Mesenchymal stem cell (in vitro differentiated cells and primary cell): ENCODE data around the gene SSH2.
"Not testable (repeated sequence)": the region's sequence is repeated elsewhere in the genome, so short reads cannot be mapped to it uniquely, and the experiment has no call there.

ENCODE experiments used
- DNase-seq: peaks from one replicate; pipeline ENCODE4 v3.0.0-alpha.2; 2013
- H2AFZ ChIP-seq: one replicate; pipeline ENCODE4 v1.6.1; 2013; ENCODE audit warnings: low read depth, mild to moderate bottlenecking, control low read depth, inconsistent platforms, low read length, moderate library complexity
- H2AK5ac ChIP-seq: 2 replicates; pipeline ENCODE4 v1.6.1; 2013; ENCODE audit warnings: low read length, moderate library complexity, mild to moderate bottlenecking, inconsistent platforms; ENCODE audit not compliant: severe bottlenecking
- H2BK120ac ChIP-seq: one replicate; pipeline ENCODE4 v1.6.1; 2013; ENCODE audit warnings: low read depth, mild to moderate bottlenecking, inconsistent platforms, low read length, moderate library complexity
- H2BK12ac ChIP-seq, 2 experiments: one replicate each; pipeline ENCODE4 v1.6.1; 2013; ENCODE audit warnings: inconsistent platforms in 2 of 2, low read length in 2 of 2, mild to moderate bottlenecking in 2 of 2, moderate library complexity in 2 of 2, control low read depth in 1 of 2
- H2BK15ac ChIP-seq: one replicate; pipeline ENCODE4 v1.6.1; 2013; ENCODE audit warnings: mild to moderate bottlenecking, low read depth, inconsistent platforms; ENCODE audit not compliant: poor library complexity, severe bottlenecking
- H2BK5ac ChIP-seq: 2 replicates; pipeline ENCODE4 v1.6.1; 2013; ENCODE audit warnings: low read depth, mild to moderate bottlenecking, low read length, control low read depth, inconsistent platforms; ENCODE audit not compliant: poor library complexity, severe bottlenecking
- H3K14ac ChIP-seq, 2 experiments: one replicate each; pipeline ENCODE4 v1.6.1; 2013; ENCODE audit warnings: inconsistent platforms in 2 of 2, low read length in 2 of 2, control low read depth in 1 of 2, mild to moderate bottlenecking in 1 of 2, moderate library complexity in 1 of 2
- H3K18ac ChIP-seq, 2 experiments: one replicate each; pipeline ENCODE4 v1.6.1; 2013; ENCODE audit warnings: inconsistent platforms in 2 of 2, low read length in 2 of 2, control low read depth in 1 of 2, low read depth in 1 of 2, mild to moderate bottlenecking in 1 of 2
- H3K23ac ChIP-seq, 2 experiments: one replicate each; pipeline ENCODE4 v1.6.1; 2013; ENCODE audit warnings: inconsistent platforms in 2 of 2, low read length in 2 of 2, mild to moderate bottlenecking in 2 of 2, moderate library complexity in 2 of 2, control low read depth in 1 of 2
- H3K27ac ChIP-seq: 2 replicates; pipeline ENCODE4 v1.5.1; 2013; ENCODE audit warnings: mild to moderate bottlenecking, moderate library complexity, low read length, control low read depth, inconsistent platforms; ENCODE audit not compliant: poor library complexity, severe bottlenecking
- H3K27me3 ChIP-seq, 2 experiments: 2 replicates each; pipeline versions ENCODE4 v1.6.1 to v1.7.0; 2013; ENCODE audit warnings: low read length in 2 of 2, mild to moderate bottlenecking in 2 of 2, moderate library complexity in 2 of 2, control low read depth in 1 of 2, inconsistent platforms in 1 of 2; ENCODE audit not compliant: control insufficient read depth in 1 of 2, insufficient read depth in 1 of 2
- H3K36me3 ChIP-seq, 2 experiments: 2 replicates each; pipeline versions ENCODE4 v1.6.1 to v1.7.0; 2013; ENCODE audit warnings: low read length in 2 of 2, control low read depth in 1 of 2, inconsistent platforms in 1 of 2, low read depth in 1 of 2, mild to moderate bottlenecking in 1 of 2; ENCODE audit not compliant: insufficient read depth in 2 of 2, control insufficient read depth in 1 of 2
- H3K4ac ChIP-seq, 2 experiments: one replicate each; pipeline ENCODE4 v1.6.1; 2013; ENCODE audit warnings: inconsistent platforms in 2 of 2, low read length in 2 of 2, mild to moderate bottlenecking in 2 of 2, moderate library complexity in 2 of 2, control low read depth in 1 of 2, low read depth in 1 of 2
- H3K4me1 ChIP-seq: 2 replicates; pipeline ENCODE4 v1.6.1; 2013; ENCODE audit warnings: low read depth, low read length, control low read depth; ENCODE audit not compliant: control insufficient read depth, insufficient read depth
- H3K4me2 ChIP-seq: 2 replicates; pipeline ENCODE4 v1.6.1; 2013; ENCODE audit warnings: low read length, mild to moderate bottlenecking, inconsistent platforms; ENCODE audit not compliant: poor library complexity, severe bottlenecking
- H3K4me3 ChIP-seq, 2 experiments: 2 replicates each; pipeline versions ENCODE4 v1.5.1 to v1.7.0; 2013; ENCODE audit warnings: low read length in 2 of 2, mild to moderate bottlenecking in 2 of 2, control low read depth in 1 of 2, low read depth in 1 of 2; ENCODE audit not compliant: insufficient read depth in 1 of 2
- H3K79me1 ChIP-seq: replicated peaks from 2 replicates; pipeline ENCODE4 v1.6.1; 2013; ENCODE audit warnings: mild to moderate bottlenecking, control low read depth, low read length, inconsistent platforms; ENCODE audit not compliant: poor library complexity, severe bottlenecking
- H3K9ac ChIP-seq: 2 replicates; pipeline ENCODE4 v1.7.0; 2013; ENCODE audit warnings: mild to moderate bottlenecking, low read length, moderate library complexity
- H3K9me3 ChIP-seq: 2 replicates; pipeline ENCODE4 v1.7.0; 2013; ENCODE audit warnings: mild to moderate bottlenecking, low read length; ENCODE audit not compliant: control insufficient read depth
- H4K8ac ChIP-seq: one replicate; pipeline ENCODE4 v1.6.1; 2013; ENCODE audit warnings: inconsistent platforms, mild to moderate bottlenecking, low read length, moderate library complexity
- H4K91ac ChIP-seq: one replicate; pipeline ENCODE4 v1.6.1; 2013; ENCODE audit warnings: mild to moderate bottlenecking, low read length, inconsistent platforms
- WGBS: methylation state at CpG from one replicate; pipeline ENCODE4 v1.1.7; 2013; ENCODE audit warnings: mixed read lengths; 5-methylcytosine and 5-hydroxymethylcytosine counted together

Gene SSH2

DNA sequence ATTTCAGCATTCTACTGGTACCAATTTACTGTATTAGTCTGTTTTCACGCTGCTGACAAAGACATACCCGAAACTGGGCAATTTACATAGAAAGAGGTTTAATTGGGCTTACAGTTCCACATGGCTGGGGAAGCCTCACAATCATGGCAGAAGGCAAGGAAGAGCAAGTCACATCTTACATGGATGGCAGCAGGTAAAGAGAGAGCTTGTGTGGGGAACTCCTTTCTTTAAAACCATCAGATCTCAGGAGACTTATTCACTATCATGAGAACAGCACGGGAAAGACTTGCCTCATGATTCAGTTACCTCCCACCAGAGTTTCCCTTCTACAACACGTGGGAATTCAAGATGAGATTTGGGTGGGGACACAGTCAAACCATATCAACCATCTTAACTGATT lies 72.9 kb downstream of the SSH2 start:
- not testable (repeated sequence) for H2AK5ac ChIP-seq, H2BK15ac ChIP-seq, H2BK12ac ChIP-seq, H3K18ac ChIP-seq, H3K27ac ChIP-seq, H4K8ac ChIP-seq, H2BK120ac ChIP-seq, H3K4ac ChIP-seq, H3K9me3 ChIP-seq, H3K4me2 ChIP-seq, H2AFZ ChIP-seq, H4K91ac ChIP-seq, H3K27me3 ChIP-seq, DNase-seq, H3K14ac ChIP-seq, H3K4me3 ChIP-seq, H3K9ac ChIP-seq, H2BK5ac ChIP-seq, H3K4me1 ChIP-seq, H3K36me3 ChIP-seq, H3K23ac ChIP-seq
- peaks cover 22% of the 10 kb centered on the region for H3K79me1 ChIP-seq
- 97% methylated on average over 4 of the region's 4 CpGs for WGBS

DNA sequence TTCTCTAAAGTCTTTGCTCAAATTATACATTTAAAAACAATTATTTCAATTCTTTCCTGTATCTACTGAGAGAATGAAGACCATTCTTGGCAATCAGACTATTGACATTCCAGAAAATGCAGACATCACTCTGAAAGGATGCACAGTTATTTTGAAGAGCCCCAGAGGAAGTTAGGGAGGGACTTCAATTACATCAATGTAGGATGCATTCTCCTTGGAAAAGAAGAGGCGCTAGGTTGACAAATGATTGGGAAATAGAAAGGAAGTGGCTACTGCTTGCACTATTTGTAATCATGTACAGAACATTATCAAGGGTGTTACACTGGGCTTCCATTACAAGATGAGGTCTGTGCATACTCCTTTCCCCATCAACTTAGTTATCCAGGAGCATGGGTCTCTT lies 74.3 kb downstream of the SSH2 start:
- no peak overlapping the region for H3K9ac ChIP-seq
- H3K27ac ChIP-seq, result no peak overlapping the region
- no peak overlapping the region for H4K91ac ChIP-seq
- peaks cover 0 to 3% of the 10 kb centered on the region in 2 experiments for H3K36me3 ChIP-seq
- H3K14ac ChIP-seq, result no peak overlapping the region
- H2AFZ ChIP-seq, result no peak overlapping the region
- DNase-seq, result peak; percentile 50
- no peak overlapping the region for H4K8ac ChIP-seq
- no peak overlapping the region for H2AK5ac ChIP-seq
- no peak overlapping the region for H2BK15ac ChIP-seq
- no peak overlapping the region for H3K18ac ChIP-seq
- no peak overlapping the region for H3K23ac ChIP-seq
- 80% methylated on average over 1 of the region's 1 CpG for WGBS
- H3K4me2 ChIP-seq, result no peak overlapping the region
- no peak overlapping the region for H2BK120ac ChIP-seq
- H2BK5ac ChIP-seq, result no peak overlapping the region
- no peaks in the 10 kb centered on the region for H3K9me3 ChIP-seq
- H3K4me1 ChIP-seq, result no peaks in the 10 kb centered on the region
- no peak overlapping the region for H2BK12ac ChIP-seq
- H3K4ac ChIP-seq, result no peak overlapping the region
- H3K27me3 ChIP-seq, result no peaks in the 10 kb centered on the region
- H3K79me1 ChIP-seq, result peaks cover 23% of the 10 kb centered on the region
- no peak overlapping the region for H3K4me3 ChIP-seq

- Histone ChIP-seq H3K79me1 (peaks cover 25% of the 10 kb centered on the region), H3K4me3 (no peak overlapping the region), H3K23ac (no peak overlapping the region), H4K8ac (peak overlapping the region; percentile 32), H2AFZ (no peak overlapping the region), H2BK15ac (no peak overlapping the region), H3K4me1 (peaks cover 5% of the 10 kb centered on the region), H3K36me3 (peaks cover 3 to 5% of the 10 kb centered on the region in 2 experiments), H3K14ac (no peak overlapping the region), H2AK5ac (no peak overlapping the region), H3K27me3 (no peaks in the 10 kb centered on the region), H3K9me3 (no peaks in the 10 kb centered on the region), H4K91ac (no peak overlapping the region), H2BK120ac (no peak overlapping the region), H3K4me2 (no peak overlapping the region), H3K18ac (no peak overlapping the region), H3K9ac (no peak overlapping the region), H2BK12ac (no peak overlapping the region), H3K4ac (no peak overlapping the region), H2BK5ac (no peak overlapping the region), H3K27ac (no peak overlapping the region)
- 77% methylated on average over 3 of the region's 3 CpGs for WGBS
- DNase-seq, result no peak
These were observed 81.3 kb downstream of the SSH2 start for GRCh38 chr17:29848737-29849136.

DNA sequence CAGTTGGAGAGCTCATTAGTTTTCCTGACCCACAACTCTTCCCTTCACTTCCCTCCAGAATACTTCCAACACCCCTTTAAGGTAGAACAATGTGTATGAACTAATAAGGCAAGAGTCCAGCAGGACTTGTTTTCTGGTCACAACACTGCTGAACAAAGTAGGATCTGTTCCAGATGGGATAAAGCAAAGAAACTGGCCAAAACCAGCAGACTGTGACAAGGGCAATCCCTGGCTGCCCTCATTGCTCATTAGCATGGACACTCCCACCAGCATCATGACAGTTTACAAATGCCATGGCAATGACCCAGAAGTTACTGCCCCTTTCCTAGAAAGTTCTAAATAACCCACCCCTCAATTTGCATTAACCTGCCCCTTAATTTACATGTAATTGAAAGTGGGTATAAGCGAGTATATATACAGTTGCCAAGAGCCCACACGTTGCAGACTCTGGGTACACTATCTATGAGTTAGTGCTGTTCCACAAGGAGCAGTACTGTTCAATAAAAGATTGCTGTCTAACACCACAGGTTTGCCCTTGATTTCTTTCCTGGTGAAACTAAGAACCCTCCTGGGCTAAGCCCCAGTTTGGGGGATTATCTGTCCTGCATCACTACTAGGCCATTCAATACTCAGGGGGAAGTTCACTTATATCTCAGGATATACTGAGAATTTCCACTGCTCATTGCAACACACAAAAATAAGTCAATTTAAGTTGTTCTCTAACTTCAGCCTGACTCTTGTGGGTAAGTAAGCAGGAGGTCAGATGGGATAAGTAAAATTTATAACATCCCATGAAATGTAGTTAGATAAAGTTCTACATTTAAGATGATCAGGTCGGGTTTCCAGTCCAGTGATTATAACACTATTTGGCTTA lies 82.3 kb downstream of the SSH2 start:
- H3K27me3 ChIP-seq, result no peaks in the 10 kb centered on the region
- H3K4me3 ChIP-seq, result no peak overlapping the region
- H3K27ac ChIP-seq, result no peak overlapping the region
- peaks cover 0 to 5% of the 10 kb centered on the region in 2 experiments for H3K36me3 ChIP-seq
- no peak overlapping the region for H3K4me2 ChIP-seq
- no peak overlapping the region for H3K23ac ChIP-seq
- WGBS, result 89% methylated on average over 2 of the region's 3 CpGs
- H4K8ac ChIP-seq, result no peak overlapping the region
- no peak overlapping the region for H2BK15ac ChIP-seq
- DNase-seq, result no peak
- H4K91ac ChIP-seq, result no peak overlapping the region
- no peak overlapping the region for H2BK5ac ChIP-seq
- no peaks in the 10 kb centered on the region for H3K9me3 ChIP-seq
- H3K4ac ChIP-seq, result no peak overlapping the region
- no peak overlapping the region for H2AFZ ChIP-seq
- no peak overlapping the region for H3K14ac ChIP-seq
- H3K9ac ChIP-seq, result no peak overlapping the region
- H2AK5ac ChIP-seq, result no peak overlapping the region
- no peak overlapping the region for H2BK12ac ChIP-seq
- no peak overlapping the region for H3K18ac ChIP-seq
- peaks cover 5% of the 10 kb centered on the region for H3K4me1 ChIP-seq
- H3K79me1 ChIP-seq, result peaks cover 26% of the 10 kb centered on the region
- no peak overlapping the region for H2BK120ac ChIP-seq
